ENCODE results near the gene FOXP1. TPM values are rescaled to one million over a fixed set of nuclear protein-coding genes. Genes with fewer than 3 reads are reported as not detected.

The FOXP1 gene
- total RNA-seq, 4 donors from 2014 or later = 169 to 300 (median 202) TPM

DNA sequence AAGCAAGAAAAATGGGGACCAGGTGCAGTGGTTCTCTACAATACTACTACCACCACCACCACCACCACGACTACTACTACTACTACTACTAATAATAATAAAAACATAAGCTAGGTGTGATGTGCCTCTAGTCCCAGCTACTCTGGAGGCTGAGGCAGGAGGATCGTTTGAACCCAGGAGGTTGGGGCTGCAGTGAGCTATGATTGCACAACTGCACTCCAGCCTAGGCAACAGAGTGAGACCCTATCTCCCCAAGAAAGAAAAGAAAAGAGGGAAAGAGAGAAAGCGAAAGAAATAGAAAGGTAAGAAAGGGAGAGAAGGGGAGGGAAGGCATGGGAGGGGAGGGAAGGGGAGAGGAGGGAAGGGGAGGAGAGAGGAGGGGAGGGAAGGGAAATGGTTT lies 350.6 kb downstream of the FOXP1 start:
- ATAC-seq = no peak
- WGBS, 2 donors (ENCODE audit: low coverage in 1 of 2) = 93 to 100% methylated on average over 1 to 2 of the region's 3 CpGs
- H3K27me3 ChIP-seq = no peaks in the 10 kb centered on the region
- H3K36me3 ChIP-seq = no peaks in the 10 kb centered on the region
- no peak overlapping the region for H3K27ac ChIP-seq
- no peak overlapping the region for H3K4me3 ChIP-seq
- peaks cover 6 to 48% (median 8%) of the 10 kb centered on the region in 3 donors for H3K4me1 ChIP-seq
- no peak for TF ChIP-seq EP300 (IDR thresholded peaks at IDR 0.05)
- no peak for TF ChIP-seq CTCF (IDR thresholded peaks at IDR 0.05)
- no peaks in the 10 kb centered on the region for H3K9me3 ChIP-seq

- Histone ChIP-seq H3K36me3 (no peaks in the 10 kb centered on the region), H3K27me3 (no peaks in the 10 kb centered on the region), H3K27ac (no peak overlapping the region), H3K4me1 (peaks cover 6 to 48% (median 10%) of the 10 kb centered on the region in 3 donors), H3K9me3 (no peaks in the 10 kb centered on the region), H3K4me3 (no peak overlapping the region)
- 54 to 76% methylated on average over 3 of the region's 3 CpGs for WGBS, 2 donors (ENCODE audit: low coverage in 1 of 2)
- ATAC-seq = no peak
- TF ChIP-seq EP300 (IDR thresholded peaks at IDR 0.05) (no peak), POLR2A (IDR thresholded peaks at IDR 0.05) (no peak), CTCF (IDR thresholded peaks at IDR 0.05) (no peak), POLR2AphosphoS5 (IDR thresholded peaks at IDR 0.05) (no peak)
These were observed 351.3 kb downstream of the FOXP1 start for GRCh38 chr3:71232175-71232679.

DNA sequence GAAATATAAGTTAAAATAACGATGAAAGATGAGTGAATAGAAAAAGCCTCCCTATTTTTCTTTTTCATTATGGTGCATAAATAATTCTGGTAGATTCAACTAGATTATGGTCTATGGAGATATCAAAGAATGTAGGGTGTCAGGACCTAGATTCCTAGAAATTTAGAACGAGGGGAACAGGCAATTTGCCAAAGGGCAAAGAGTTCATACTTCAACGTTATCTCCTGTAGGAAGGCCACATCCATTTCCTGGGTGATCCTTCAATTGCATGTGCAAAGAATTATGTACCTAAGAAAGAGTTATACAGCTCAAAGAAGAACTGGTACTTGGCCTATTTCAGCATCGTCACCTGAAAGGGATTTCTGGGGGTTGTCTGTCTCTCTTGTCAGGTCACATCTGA lies 351.8 kb downstream of the FOXP1 start:
- Histone ChIP-seq H3K4me1 (peaks cover 6 to 52% (median 12%) of the 10 kb centered on the region in 3 donors), H3K27me3 (no peaks in the 10 kb centered on the region), H3K9me3 (no peaks in the 10 kb centered on the region), H3K4me3 (no peak overlapping the region), H3K36me3 (no peaks in the 10 kb centered on the region), H3K27ac (no peak overlapping the region)
- 62 to 66% methylated on average over 3 to 4 of the region's 4 CpGs for WGBS, 2 donors (ENCODE audit: low coverage in 1 of 2)
- no peak for ATAC-seq
- TF ChIP-seq POLR2A (IDR thresholded peaks at IDR 0.05) = no peak
- TF ChIP-seq EP300 (IDR thresholded peaks at IDR 0.05) = no peak
- TF ChIP-seq CTCF (IDR thresholded peaks at IDR 0.05) = no peak
- TF ChIP-seq POLR2AphosphoS5 (IDR thresholded peaks at IDR 0.05) = no peak

- no peaks in the 10 kb centered on the region for H3K9me3 ChIP-seq
- no peaks in the 10 kb centered on the region for H3K27me3 ChIP-seq
- no peaks in the 10 kb centered on the region for H3K36me3 ChIP-seq
- H3K4me1 ChIP-seq = peaks cover 7 to 68% (median 21%) of the 10 kb centered on the region in 3 donors
- no peak overlapping the region for H3K4me3 ChIP-seq
- TF ChIP-seq CTCF (IDR thresholded peaks at IDR 0.05) (no peak), POLR2A (IDR thresholded peaks at IDR 0.05) (no peak), EP300 (IDR thresholded peaks at IDR 0.05) (no peak), POLR2AphosphoS5 (IDR thresholded peaks at IDR 0.05) (no peak)
- peak overlapping the region in 2 of 4 donors; percentile 32 to 33 for H3K27ac ChIP-seq
- WGBS, 2 donors (ENCODE audit: low coverage in 1 of 2) = 49 to 52% methylated on average over 4 to 6 of the region's 7 CpGs
- no peak for ATAC-seq
These were observed 353.4 kb downstream of the FOXP1 start for GRCh38 chr3:71229905-71230657.
